AG09319 (cell line): ENCODE data around the gene CLEC4E.
"Not testable (repeated sequence)": the region's sequence is repeated elsewhere in the genome, so short reads cannot be mapped to it uniquely, and the experiment has no call there.

Experiments
- DNase-seq: peaks from one replicate; pipeline ENCODE4 v3.0.0-alpha.2; 2010; ENCODE audit warnings: low read depth; ENCODE audit errors: extremely low read depth
- CTCF ChIP-seq: IDR thresholded peaks from 2 replicates; pipeline ENCODE4 v1.5.1; 2011; ENCODE audit warnings: low read depth, mild to moderate bottlenecking, inconsistent platforms, low read length, moderate library complexity

The CLEC4E gene

GRCh38 chr12:8553088-8553627, 12.5 kb upstream of the CLEC4E start:
- no peak for TF ChIP-seq CTCF

GRCh38 chr12:8549381-8549780, 8.7 kb upstream of the CLEC4E start:
- TF ChIP-seq CTCF = no peak
- DNase-seq = no peak

More at GRCh38 chr12:8553088-8553627, 12.5 kb upstream of the CLEC4E start:
- no peak for DNase-seq

GRCh38 chr12:8548192-8548591, 7.5 kb upstream of the CLEC4E start:
- no peak for DNase-seq

GRCh38 chr12:8547645-8548044, 6.9 kb upstream of the CLEC4E start:
- TF ChIP-seq CTCF = no peak
- no peak for DNase-seq

More at GRCh38 chr12:8548192-8548591, 7.5 kb upstream of the CLEC4E start:
- no peak for TF ChIP-seq CTCF

- TF ChIP-seq CTCF = no peak
Measured at GRCh38 chr12:8546591-8546990, 5.9 kb upstream of the CLEC4E start.

GRCh38 chr12:8544295-8544694, 3.6 kb upstream of the CLEC4E start:
- peak; percentile 88 for TF ChIP-seq CTCF
- DNase-seq = peak; percentile 35

More at GRCh38 chr12:8546591-8546990, 5.9 kb upstream of the CLEC4E start:
- DNase-seq = no peak

GRCh38 chr12:8541562-8541961, 857 bp upstream of the CLEC4E start:
- no peak for DNase-seq
- no peak for TF ChIP-seq CTCF

GRCh38 chr12:8537820-8538219, 2.9 kb downstream of the CLEC4E start:
- DNase-seq = not testable (repeated sequence)
